GM12892 (cell line): ENCODE results near the gene C1orf56.

Experiments used
- POLR2A ChIP-seq: IDR thresholded peaks from 2 replicates; pipeline ENCODE4 v1.6.1; 2011; ENCODE audit warnings: low read depth, low read length, control low read depth
- POLR2AphosphoS5 ChIP-seq: IDR thresholded peaks from 2 replicates; pipeline ENCODE4 v1.6.1; 2011; ENCODE audit warnings: low read depth, low read length, control low read depth

- TF ChIP-seq POLR2A (0 out of 2 replicates have a peak, but pooled peaks have one; percentile 32), POLR2AphosphoS5 (peak; percentile 76)
Measured at GRCh38 chr1:151051356-151052009, 3.9 kb downstream of the C1orf56 start.
